IMR-90 (cell line): Measurements from ENCODE around the gene SLC9A3. TPM values are rescaled to one million over a fixed set of nuclear protein-coding genes. Genes with fewer than 3 reads are reported as not detected.

ENCODE experiments used
- ATAC-seq: fragments of 200-7000 bp; cut with Tn5 transposase; 2 replicates; pipeline ENCODE4 v1.9.1; 2020; ENCODE audit warnings: low read depth, mild to moderate bottlenecking, moderate library complexity
- BruUV-seq: library from RNA; stranded (reverse); fragments of 400-500 nt; replicated peaks from 2 replicates; lab custom pipeline; 2021; lab: Mats Ljungman, UMichigan
- CTCF ChIA-PET: fragments of 300-600 bp; formaldehyde crosslinking; extraction: SDS; loops from one replicate; lab custom pipeline; 2021; ENCODE audit warnings: antibody characterized with exemption; lab: Yijun Ruan, JAX
- POLR2A ChIA-PET: fragments of 300-600 bp; sonication (Branson Sonifier 250); formaldehyde crosslinking; loops from one replicate; lab custom pipeline; 2022; ENCODE audit warnings: antibody characterized with exemption; ENCODE audit not compliant: unreplicated experiment; lab: Charles Lee
- DNase-seq: peaks from one replicate; pipeline ENCODE4 v3.0.0; 2013
- H2AFZ ChIP-seq: replicated peaks from 2 replicates; pipeline ENCODE3; 2013; ENCODE audit warnings: low read length, mild to moderate bottlenecking; ENCODE audit not compliant: poor library complexity
- H2AK5ac ChIP-seq: 2 replicates; pipeline ENCODE4 v1.6.1; 2013; ENCODE audit warnings: low read depth, low read length, inconsistent platforms
- H2AK9ac ChIP-seq: replicated peaks from 2 replicates; pipeline ENCODE3; 2013; ENCODE audit warnings: mild to moderate bottlenecking, low read depth, low read length, moderate library complexity; ENCODE audit not compliant: poor library complexity
- H2BK120ac ChIP-seq: 2 replicates; pipeline ENCODE4 v1.6.1; 2013; ENCODE audit warnings: low read depth, low read length, inconsistent platforms
- H2BK15ac ChIP-seq: 3 replicates; pipeline ENCODE4 v1.6.1; 2013; ENCODE audit warnings: low read depth, low read length, inconsistent platforms
- H2BK20ac ChIP-seq: 2 replicates; pipeline ENCODE4 v1.6.1; 2013; ENCODE audit warnings: low read depth, mild to moderate bottlenecking, inconsistent platforms, low read length, moderate library complexity
- H2BK5ac ChIP-seq: 2 replicates; pipeline ENCODE4 v1.6.1; 2013; ENCODE audit warnings: mild to moderate bottlenecking, low read depth, low read length, inconsistent platforms; ENCODE audit not compliant: poor library complexity, severe bottlenecking
- H3K14ac ChIP-seq: replicated peaks from 2 replicates; pipeline ENCODE4 v1.6.1; 2013; ENCODE audit warnings: low read depth, low read length, inconsistent platforms
- H3K18ac ChIP-seq: 2 replicates; pipeline ENCODE4 v1.6.1; 2013; ENCODE audit warnings: low read depth, low read length, control low read depth
- H3K23ac ChIP-seq: 2 replicates; pipeline ENCODE4 v1.6.1; 2013; ENCODE audit warnings: low read depth, low read length, inconsistent platforms
- H3K27ac ChIP-seq: 2 replicates; pipeline ENCODE4 v1.5.1; 2013; ENCODE audit warnings: mild to moderate bottlenecking, control low read depth, low read length; ENCODE audit not compliant: insufficient read depth
- H3K27me3 ChIP-seq: 2 replicates; pipeline ENCODE4 v1.6.1; 2013; ENCODE audit warnings: low read length; ENCODE audit not compliant: control insufficient read depth, insufficient read depth
- H3K36me3 ChIP-seq: 2 replicates; pipeline ENCODE4 v1.6.1; 2013; ENCODE audit warnings: low read length, mixed read lengths; ENCODE audit not compliant: control insufficient read depth, insufficient read depth
- H3K4ac ChIP-seq: 2 replicates; pipeline ENCODE4 v1.6.1; 2013; ENCODE audit warnings: low read depth, low read length, inconsistent platforms
- H3K4me1 ChIP-seq: 2 replicates; pipeline ENCODE4 v1.6.1; 2013; ENCODE audit warnings: low read length, mixed read lengths; ENCODE audit not compliant: control insufficient read depth, insufficient read depth
- H3K4me2 ChIP-seq: 2 replicates; pipeline ENCODE4 v1.6.1; 2013; ENCODE audit warnings: low read depth, mild to moderate bottlenecking, control low read depth, low read length, moderate library complexity
- H3K4me3 ChIP-seq: 2 replicates; pipeline ENCODE4 v1.5.1; 2013; ENCODE audit warnings: low read depth, mild to moderate bottlenecking, control low read depth, low read length, moderate library complexity; ENCODE audit not compliant: insufficient read depth
- H3K56ac ChIP-seq: 2 replicates; pipeline ENCODE4 v1.6.1; 2013; ENCODE audit warnings: low read length, inconsistent platforms; ENCODE audit not compliant: insufficient read depth; ENCODE audit errors: extremely low read depth
- H3K79me1 ChIP-seq, 2 experiments: 2 replicates each; pipeline ENCODE4 v1.6.1; 2013; ENCODE audit warnings: low read length in 2 of 2, inconsistent platforms in 1 of 2, low read depth in 1 of 2
- H3K9ac ChIP-seq: 2 replicates; pipeline ENCODE4 v1.6.1; 2013; ENCODE audit warnings: low read depth, low read length, control low read depth
- H3K9me1 ChIP-seq: 2 replicates; pipeline ENCODE4 v1.6.1; 2013; ENCODE audit warnings: low read length, inconsistent platforms; ENCODE audit not compliant: insufficient read depth
- H3K9me3 ChIP-seq: 2 replicates; pipeline ENCODE4 v1.6.1; 2013; ENCODE audit warnings: low read length; ENCODE audit not compliant: control insufficient read depth, insufficient read depth
- H4K20me1 ChIP-seq: 2 replicates; pipeline ENCODE4 v1.6.1; 2013; ENCODE audit warnings: low read length, inconsistent platforms; ENCODE audit not compliant: insufficient read depth
- H4K5ac ChIP-seq: 2 replicates; pipeline ENCODE4 v1.6.1; 2013; ENCODE audit warnings: mild to moderate bottlenecking, low read depth, low read length, control low read depth
- H4K8ac ChIP-seq, 2 experiments: 2 replicates each; pipeline ENCODE4 v1.6.1; 2013; ENCODE audit warnings: low read depth in 2 of 2, low read length in 2 of 2, control low read depth in 1 of 2, inconsistent platforms in 1 of 2
- H4K91ac ChIP-seq: 2 replicates; pipeline ENCODE4 v1.6.1; 2013; ENCODE audit warnings: low read depth, low read length, inconsistent platforms; ENCODE audit not compliant: insufficient read depth
- BHLHE40 ChIP-seq: fragments of 150-350 bp; IDR thresholded peaks from 2 replicates; pipeline ENCODE4 v1.6.1; 2016; ENCODE audit warnings: mild to moderate bottlenecking, low read depth, low read length
- CEBPB ChIP-seq: IDR thresholded peaks from 2 replicates; pipeline ENCODE4 v1.6.1; 2012; ENCODE audit warnings: low read depth, low read length, improper control_type of control experiment
- CHD1 ChIP-seq: IDR thresholded peaks from 2 replicates; pipeline ENCODE4 v1.6.1; 2012; ENCODE audit warnings: low read depth, low read length, improper control_type of control experiment
- ELK1 ChIP-seq: fragments of 150-350 bp; IDR thresholded peaks from 2 replicates; pipeline ENCODE4 v1.6.1; 2016; ENCODE audit warnings: low read depth, mild to moderate bottlenecking, low read length, moderate library complexity, borderline replicate concordance
- MAFK ChIP-seq: IDR thresholded peaks from 2 replicates; pipeline ENCODE4 v1.6.1; 2012; ENCODE audit warnings: low read depth, low read length, improper control_type of control experiment
- MAZ ChIP-seq: IDR thresholded peaks from 2 replicates; pipeline ENCODE4 v1.6.1; 2012; ENCODE audit warnings: low read depth, mild to moderate bottlenecking, low read length, improper control_type of control experiment, moderate library complexity, borderline replicate concordance
- MXI1 ChIP-seq: IDR thresholded peaks from 2 replicates; pipeline ENCODE4 v1.6.1; 2012; ENCODE audit warnings: low read depth, mild to moderate bottlenecking, low read length, moderate library complexity, borderline replicate concordance
- NFE2L2 ChIP-seq: fragments of 150-350 bp; IDR thresholded peaks from 2 replicates; pipeline ENCODE4 v1.6.1; 2016; ENCODE audit warnings: low read depth, mild to moderate bottlenecking, low read length
- POLR2A ChIP-seq: IDR thresholded peaks from 2 replicates; pipeline ENCODE4 v1.6.1; 2012; ENCODE audit warnings: mild to moderate bottlenecking, low read depth, low read length
- RFX5 ChIP-seq: IDR thresholded peaks from 2 replicates; pipeline ENCODE4 v1.8.0; 2012; ENCODE audit warnings: low read depth, mild to moderate bottlenecking, low read length, moderate library complexity
- SMC3 ChIP-seq: fragments of 150-350 bp; IDR thresholded peaks from 2 replicates; pipeline ENCODE4 v1.6.1; 2016; ENCODE audit warnings: low read depth, mild to moderate bottlenecking, antibody characterized with exemption, low read length, moderate library complexity
- WGBS, 2 experiments: methylation state at CpG; one replicate each; pipeline versions ENCODE4 v1.1.5 to v1.1.7; 2013; ENCODE audit warnings: missing lambda C conversion rate in 2 of 2; ENCODE audit not compliant: insufficient read length in 1 of 2; ENCODE audit errors: extremely low coverage in 2 of 2; 5-methylcytosine and 5-hydroxymethylcytosine counted together
- dilution Hi-C: fragments of 300-500 bp; cut with HindIII; formaldehyde crosslinking; loops from one replicate; pipeline ENCODE4 v1.14.3; 2018; ENCODE audit warnings: low sequenced_read_pairs; ENCODE audit not compliant: unreplicated experiment
- in situ Hi-C: fragments of 300-500 bp; cut with MboI; formaldehyde crosslinking; loops from 3 replicates; pipeline ENCODE4 v1.14.3; 2019; ENCODE audit warnings: low sequenced_read_pairs, inconsistent platforms, mixed read lengths
- intact Hi-C: fragments of 100-400 bp; cut with micrococcal nuclease; formaldehyde crosslinking; loops from 2 replicates; pipeline ENCODE4 v1.10.0; 2022
- polyA plus RNA-seq, 3 experiments: library from polyadenylated mRNA; depleted of rRNA; stranded (reverse); fragments of >200 nt; gene quantifications; 2 replicates each; pipeline ENCODE4 v1.2.3, GENCODE V29; 2012; ENCODE audit warnings: low replicate concordance in 1 of 3
- total RNA-seq: library from RNA; depleted of rRNA; stranded (reverse); fragments of >200 nt; gene quantifications from 2 replicates; pipeline ENCODE4 v1.2.3, GENCODE V29; 2012
- TF ChIP-seq, protein P1 (sequence below): fragments of 150-350 bp; IDR thresholded peaks from 2 replicates; pipeline ENCODE4 v1.6.1; 2017; ENCODE audit warnings: mild to moderate bottlenecking, antibody characterized with exemption, low read length, low read depth

SLC9A3 gene
- total and polyA plus RNA-seq, 2 of the 4 experiments (the other 2 are of a cell fraction), result 0.72 to 1.5 TPM

DNA sequence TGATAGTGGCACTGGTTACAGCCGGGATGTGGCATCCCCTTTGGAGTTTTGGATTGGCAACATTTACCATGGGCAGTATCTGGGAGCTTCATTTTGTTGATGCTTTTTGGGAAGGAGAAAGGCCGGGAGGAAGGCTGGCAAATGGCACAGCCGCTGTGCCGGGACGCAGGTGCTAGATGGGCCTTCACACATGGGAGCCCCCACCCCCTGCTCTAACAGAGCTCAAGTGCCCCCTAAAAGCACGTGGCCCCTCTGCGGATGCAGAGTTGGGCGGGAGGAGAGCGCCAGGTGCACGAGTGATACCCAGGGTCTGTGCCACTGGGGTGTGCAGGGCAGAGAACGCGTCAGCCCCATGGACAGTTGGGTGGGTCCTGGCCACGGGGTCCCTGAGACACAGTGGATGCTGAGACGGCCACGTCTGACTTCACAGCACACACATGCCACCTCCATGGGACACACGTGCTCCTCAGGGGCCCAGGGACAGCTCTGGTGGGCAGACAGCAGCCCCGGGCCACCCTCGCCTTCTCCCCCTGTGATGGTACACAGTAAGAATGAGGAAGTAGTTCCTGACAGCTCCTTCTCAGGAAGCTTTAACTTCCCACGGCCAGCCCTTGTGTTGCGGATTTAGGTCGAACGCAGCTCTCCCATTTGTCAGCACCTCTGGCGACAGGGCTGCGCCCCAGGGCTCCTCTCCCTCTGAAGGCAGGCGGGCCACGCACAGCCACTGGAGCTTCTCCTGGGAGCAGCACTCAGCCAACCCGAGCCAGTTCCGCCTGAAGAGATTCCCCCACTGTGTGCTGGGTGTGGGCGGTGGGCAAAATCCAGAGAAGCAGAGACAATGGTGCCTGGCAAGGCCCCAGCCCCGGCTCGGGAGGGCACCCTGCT, 10.8 kb downstream of the SLC9A3 start:
- Histone ChIP-seq H3K18ac (no peak overlapping the region), H3K4me2 (no peak overlapping the region), H3K23ac (no peak overlapping the region), H4K5ac (no peak overlapping the region), H2AFZ (no peak overlapping the region), H3K9me1 (no peaks in the 10 kb centered on the region), H3K27ac (no peak overlapping the region), H2AK5ac (no peak overlapping the region), H4K20me1 (no peaks in the 10 kb centered on the region), H4K8ac (no peak overlapping the region), H3K36me3 (no peaks in the 10 kb centered on the region), H2BK20ac (no peak overlapping the region), H3K79me1 (no peaks in the 10 kb centered on the region), H3K14ac (no peak overlapping the region), H3K4me3 (no peak overlapping the region), H3K9me3 (no peaks in the 10 kb centered on the region), H3K4me1 (no peaks in the 10 kb centered on the region), H3K9ac (no peak overlapping the region), H2AK9ac (peak overlapping the region; percentile 42), H3K56ac (no peak overlapping the region), H3K4ac (no peak overlapping the region), H4K91ac (no peak overlapping the region), H3K27me3 (peaks cover 59% of the 10 kb centered on the region), H2BK120ac (no peak overlapping the region), H2BK5ac (no peak overlapping the region), H2BK15ac (no peak overlapping the region)
- DNase-seq (no peak), ATAC-seq (no peak)
- TF ChIP-seq NFE2L2 (no peak), MAFK (no peak), SMC3 (no peak), CHD1 (no peak), POLR2A (no peak), ELK1 (no peak), RFX5 (no peak), BHLHE40 (no peak), CEBPB (no peak), MAZ (no peak), MXI1 (no peak)
- TF ChIP-seq, protein P1, sequence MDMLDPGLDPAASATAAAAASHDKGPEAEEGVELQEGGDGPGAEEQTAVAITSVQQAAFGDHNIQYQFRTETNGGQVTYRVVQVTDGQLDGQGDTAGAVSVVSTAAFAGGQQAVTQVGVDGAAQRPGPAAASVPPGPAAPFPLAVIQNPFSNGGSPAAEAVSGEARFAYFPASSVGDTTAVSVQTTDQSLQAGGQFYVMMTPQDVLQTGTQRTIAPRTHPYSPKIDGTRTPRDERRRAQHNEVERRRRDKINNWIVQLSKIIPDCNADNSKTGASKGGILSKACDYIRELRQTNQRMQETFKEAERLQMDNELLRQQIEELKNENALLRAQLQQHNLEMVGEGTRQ, result no peak
- dilution Hi-C loops, result no loop called here
- in situ Hi-C loops, result no loop called here
- WGBS, 2 experiments, result 53% methylated on average over 3 of the region's 31 CpGs; no CpG with 5 or more reads in 1 of the 2 experiments
- ChIA-PET POLR2A (no interaction called here), CTCF (no interaction called here)
- BruUV-seq, result no TSS peak
- intact Hi-C loops, result no loop called here
